HEK293 (cell line): ENCODE measurements around the gene ETNK1.

Experiments
- CTCF ChIA-PET: fragments of 350-600 bp; formaldehyde crosslinking; extraction: SDS; loops from one replicate; lab custom pipeline; 2021; ENCODE audit warnings: antibody characterized with exemption; lab: Yijun Ruan, JAX
- POLR2A ChIA-PET: fragments of 300-600 bp; formaldehyde crosslinking; extraction: SDS; loops from one replicate; lab custom pipeline; 2020; ENCODE audit warnings: antibody characterized with exemption, inconsistent platforms; lab: Yijun Ruan, JAX
- H3K27ac ChIP-seq: fragments of 200-500 bp; sonication (Bioruptor generic); 2 replicates; pipeline ENCODE4 v1.5.1; 2014; ENCODE audit warnings: low read depth, low read length, control low read depth, inconsistent platforms; ENCODE audit errors: extremely low read depth
- H3K36me3 ChIP-seq, 2 experiments: fragments of 200-500 bp in 1 of 2; sonication (Bioruptor generic) in 1 of 2; 1 replicate in 1 of 2; 2 replicates in 1 of 2; pipeline ENCODE4 v1.5.1; 2014 to 2017; ENCODE audit warnings: inconsistent platforms in 2 of 2, low read length in 2 of 2; ENCODE audit not compliant: control insufficient read depth in 2 of 2, insufficient read depth in 1 of 2
- H3K4me1 ChIP-seq: fragments of 200-500 bp; sonication (Bioruptor generic); 2 replicates; pipeline ENCODE4 v1.5.1; 2014; ENCODE audit warnings: mild to moderate bottlenecking, low read length, inconsistent platforms; ENCODE audit not compliant: control insufficient read depth, insufficient read depth
- H3K4me3 ChIP-seq: 2 replicates; pipeline ENCODE4 v1.5.1; 2011; ENCODE audit warnings: low read depth, mild to moderate bottlenecking, control low read depth, low read length, moderate library complexity
- H3K9me3 ChIP-seq: fragments of 200-500 bp; sonication (Bioruptor generic); 2 replicates; pipeline ENCODE4 v1.5.1; 2014; ENCODE audit warnings: low read depth, low read length, inconsistent platforms; ENCODE audit not compliant: control insufficient read depth, insufficient read depth
- GLI4 ChIP-seq: fragments of 450-650 bp; formaldehyde crosslinking; IDR thresholded peaks from 2 replicates; pipeline ENCODE4 v1.5.1; 2016; ENCODE audit warnings: missing biosample characterization, missing genetic modification characterization
- HOXC10 ChIP-seq: sonication (generic); formaldehyde crosslinking; IDR thresholded peaks from 2 replicates; pipeline ENCODE4 v1.8.1; 2023; ENCODE audit warnings: mild to moderate bottlenecking, missing genetic modification reagents
- MEIS1 ChIP-seq: sonication (generic); formaldehyde crosslinking; IDR thresholded peaks from 2 replicates; pipeline ENCODE4 v1.8.1; 2022; ENCODE audit warnings: missing genetic modification reagents, mild to moderate bottlenecking, borderline replicate concordance
- SP2 ChIP-seq: fragments of 450-650 bp; formaldehyde crosslinking; IDR thresholded peaks from 2 replicates; pipeline ENCODE4 v1.5.1; 2016; ENCODE audit warnings: missing biosample characterization, missing genetic modification characterization
- ZFP3 ChIP-seq: fragments of 450-650 bp; formaldehyde crosslinking; IDR thresholded peaks from 2 replicates; pipeline ENCODE4 v1.5.1; 2016; ENCODE audit warnings: low read depth, missing biosample characterization, missing genetic modification characterization
- ZFP41 ChIP-seq: fragments of 450-650 bp; formaldehyde crosslinking; IDR thresholded peaks from 2 replicates; pipeline ENCODE4 v1.5.1; 2016; ENCODE audit warnings: missing biosample characterization, missing genetic modification characterization, borderline replicate concordance
- ZNF10 ChIP-seq: fragments of 450-650 bp; formaldehyde crosslinking; IDR thresholded peaks from 2 replicates; pipeline ENCODE4 v1.5.1; 2017; ENCODE audit warnings: missing biosample characterization, missing genetic modification characterization
- ZNF121 ChIP-seq: fragments of 450-650 bp; formaldehyde crosslinking; IDR thresholded peaks from 2 replicates; pipeline ENCODE4 v1.5.1; 2016; ENCODE audit warnings: missing biosample characterization, missing genetic modification characterization
- ZNF133 ChIP-seq: fragments of 450-650 bp; formaldehyde crosslinking; IDR thresholded peaks from 2 replicates; pipeline ENCODE4 v1.5.1; 2016; ENCODE audit warnings: missing biosample characterization, missing genetic modification characterization
- ZNF140 ChIP-seq: fragments of 450-650 bp; formaldehyde crosslinking; IDR thresholded peaks from 2 replicates; pipeline ENCODE4 v1.5.1; 2016; ENCODE audit warnings: missing biosample characterization, missing genetic modification characterization
- ZNF146 ChIP-seq: fragments of 450-650 bp; formaldehyde crosslinking; IDR thresholded peaks from 2 replicates; pipeline ENCODE4 v1.5.1; 2016; ENCODE audit warnings: missing biosample characterization, missing genetic modification characterization
- ZNF16 ChIP-seq: fragments of 450-650 bp; formaldehyde crosslinking; IDR thresholded peaks from 2 replicates; pipeline ENCODE4 v1.5.1; 2016; ENCODE audit warnings: low read depth, missing biosample characterization, missing genetic modification characterization
- ZNF174 ChIP-seq: fragments of 450-650 bp; formaldehyde crosslinking; IDR thresholded peaks from 2 replicates; pipeline ENCODE4 v1.5.0; 2017; ENCODE audit warnings: missing biosample characterization, mild to moderate bottlenecking, missing genetic modification characterization
- ZNF175 ChIP-seq: fragments of 450-650 bp; formaldehyde crosslinking; IDR thresholded peaks from 2 replicates; pipeline ENCODE4 v1.5.1; 2016; ENCODE audit warnings: missing biosample characterization, missing genetic modification characterization
- ZNF202 ChIP-seq: fragments of 450-650 bp; formaldehyde crosslinking; IDR thresholded peaks from 2 replicates; pipeline ENCODE4 v1.5.1; 2016; ENCODE audit warnings: missing biosample characterization, missing genetic modification characterization, borderline replicate concordance
- ZNF248 ChIP-seq: fragments of 450-650 bp; formaldehyde crosslinking; IDR thresholded peaks from 2 replicates; pipeline ENCODE4 v1.5.1; 2017; ENCODE audit warnings: missing biosample characterization, missing genetic modification characterization
- ZNF423 ChIP-seq: fragments of 450-650 bp; formaldehyde crosslinking; IDR thresholded peaks from 2 replicates; pipeline ENCODE4 v1.5.1; 2016; ENCODE audit warnings: missing biosample characterization, missing genetic modification characterization
- ZNF426 ChIP-seq: fragments of 450-650 bp; formaldehyde crosslinking; IDR thresholded peaks from 2 replicates; pipeline ENCODE4 v1.5.1; 2017; ENCODE audit warnings: missing biosample characterization, missing genetic modification characterization, mild to moderate bottlenecking, inconsistent platforms, moderate library complexity
- ZNF48 ChIP-seq: fragments of 450-650 bp; formaldehyde crosslinking; IDR thresholded peaks from 2 replicates; pipeline ENCODE4 v1.5.1; 2016; ENCODE audit warnings: missing biosample characterization, missing genetic modification characterization
- ZNF558 ChIP-seq: fragments of 450-650 bp; formaldehyde crosslinking; IDR thresholded peaks from 2 replicates; pipeline ENCODE4 v1.5.1; 2016; ENCODE audit warnings: missing biosample characterization, missing genetic modification characterization
- ZNF571 ChIP-seq: fragments of 450-650 bp; formaldehyde crosslinking; IDR thresholded peaks from 2 replicates; pipeline ENCODE4 v1.5.0; 2017; ENCODE audit warnings: missing biosample characterization, missing genetic modification characterization
- ZNF785 ChIP-seq: fragments of 450-650 bp; formaldehyde crosslinking; IDR thresholded peaks from 2 replicates; pipeline ENCODE4 v1.5.1; 2016; ENCODE audit warnings: missing biosample characterization, missing genetic modification characterization
- ZNF792 ChIP-seq: fragments of 450-650 bp; formaldehyde crosslinking; IDR thresholded peaks from 2 replicates; pipeline ENCODE4 v1.5.1; 2016; ENCODE audit warnings: missing biosample characterization, missing genetic modification characterization
- ZNF837 ChIP-seq: fragments of 450-650 bp; formaldehyde crosslinking; IDR thresholded peaks from 2 replicates; pipeline ENCODE4 v1.5.1; 2016; ENCODE audit warnings: missing biosample characterization, missing genetic modification characterization
- TF ChIP-seq, protein P1 (sequence below): fragments of 450-650 bp; formaldehyde crosslinking; IDR thresholded peaks from 2 replicates; pipeline ENCODE4 v1.5.0; 2017; ENCODE audit warnings: missing biosample characterization, missing genetic modification characterization, borderline replicate concordance
- TF ChIP-seq, protein P2 (sequence below): fragments of 450-650 bp; formaldehyde crosslinking; IDR thresholded peaks from 2 replicates; pipeline ENCODE4 v1.5.1; 2016; ENCODE audit warnings: missing biosample characterization, missing genetic modification characterization, low read depth
- TF ChIP-seq, protein P3 (sequence below): sonication (generic); formaldehyde crosslinking; IDR thresholded peaks from 2 replicates; pipeline ENCODE4 v1.8.1; 2022; ENCODE audit warnings: mild to moderate bottlenecking, moderate library complexity, missing genetic modification reagents
- TF ChIP-seq, protein P4 (sequence below): fragments of 450-650 bp; formaldehyde crosslinking; IDR thresholded peaks from 2 replicates; pipeline ENCODE4 v1.5.1; 2016; ENCODE audit warnings: missing biosample characterization, missing genetic modification characterization, borderline replicate concordance
- TF ChIP-seq, protein P5 (sequence below): fragments of 450-650 bp; formaldehyde crosslinking; IDR thresholded peaks from 2 replicates; pipeline ENCODE4 v1.5.1; 2017; ENCODE audit warnings: missing biosample characterization, missing genetic modification characterization

The ETNK1 gene

DNA sequence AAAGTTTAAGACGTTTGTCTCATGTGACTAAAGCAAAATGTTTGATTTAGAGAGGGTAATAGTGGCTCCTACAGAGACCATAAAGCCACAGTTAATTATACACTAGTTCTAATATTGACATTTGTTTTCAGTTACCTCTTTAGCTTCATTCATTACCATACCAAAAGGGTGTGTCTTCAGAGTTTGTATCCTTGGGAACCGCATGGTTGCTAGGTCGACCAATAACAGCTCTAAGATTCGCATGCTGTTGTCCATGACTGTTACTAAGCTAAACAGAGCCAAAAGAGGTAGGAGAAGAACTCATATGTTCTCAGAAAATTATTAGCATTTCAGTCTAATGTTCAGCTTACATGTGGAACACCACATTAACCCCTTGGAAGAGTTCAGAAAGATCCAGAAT is 36.2 kb upstream of the ETNK1 start:
- CTCF ChIA-PET: interaction anchor here (0.6 kb wide), 1 partner anchor 444 kb away, joined by 3 read pairs; no protein-coding TSS in a partner anchor
- no peaks in the 10 kb centered on the region for H3K36me3 ChIP-seq
- H3K9me3 ChIP-seq: no peaks in the 10 kb centered on the region
- no peak for TF ChIP-seq ZFP3 (tag by site-specific recombination)
- TF ChIP-seq ZNF146 (tag by site-specific recombination): no peak
- TF ChIP-seq ZNF837 (tag by site-specific recombination): no peak
- no peak for TF ChIP-seq MEIS1
- TF ChIP-seq, protein P1, sequence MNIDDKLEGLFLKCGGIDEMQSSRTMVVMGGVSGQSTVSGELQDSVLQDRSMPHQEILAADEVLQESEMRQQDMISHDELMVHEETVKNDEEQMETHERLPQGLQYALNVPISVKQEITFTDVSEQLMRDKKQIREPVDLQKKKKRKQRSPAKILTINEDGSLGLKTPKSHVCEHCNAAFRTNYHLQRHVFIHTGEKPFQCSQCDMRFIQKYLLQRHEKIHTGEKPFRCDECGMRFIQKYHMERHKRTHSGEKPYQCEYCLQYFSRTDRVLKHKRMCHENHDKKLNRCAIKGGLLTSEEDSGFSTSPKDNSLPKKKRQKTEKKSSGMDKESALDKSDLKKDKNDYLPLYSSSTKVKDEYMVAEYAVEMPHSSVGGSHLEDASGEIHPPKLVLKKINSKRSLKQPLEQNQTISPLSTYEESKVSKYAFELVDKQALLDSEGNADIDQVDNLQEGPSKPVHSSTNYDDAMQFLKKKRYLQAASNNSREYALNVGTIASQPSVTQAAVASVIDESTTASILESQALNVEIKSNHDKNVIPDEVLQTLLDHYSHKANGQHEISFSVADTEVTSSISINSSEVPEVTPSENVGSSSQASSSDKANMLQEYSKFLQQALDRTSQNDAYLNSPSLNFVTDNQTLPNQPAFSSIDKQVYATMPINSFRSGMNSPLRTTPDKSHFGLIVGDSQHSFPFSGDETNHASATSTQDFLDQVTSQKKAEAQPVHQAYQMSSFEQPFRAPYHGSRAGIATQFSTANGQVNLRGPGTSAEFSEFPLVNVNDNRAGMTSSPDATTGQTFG (tag by site-specific recombination): no peak
- no peak for TF ChIP-seq ZFP41 (tag by site-specific recombination)
- no peak for TF ChIP-seq ZNF175 (tag by site-specific recombination)
- TF ChIP-seq ZNF48 (tag by site-specific recombination): no peak
- no peak for TF ChIP-seq ZNF121 (tag by site-specific recombination)
- TF ChIP-seq ZNF785 (tag by site-specific recombination): no peak
- TF ChIP-seq, protein P2, sequence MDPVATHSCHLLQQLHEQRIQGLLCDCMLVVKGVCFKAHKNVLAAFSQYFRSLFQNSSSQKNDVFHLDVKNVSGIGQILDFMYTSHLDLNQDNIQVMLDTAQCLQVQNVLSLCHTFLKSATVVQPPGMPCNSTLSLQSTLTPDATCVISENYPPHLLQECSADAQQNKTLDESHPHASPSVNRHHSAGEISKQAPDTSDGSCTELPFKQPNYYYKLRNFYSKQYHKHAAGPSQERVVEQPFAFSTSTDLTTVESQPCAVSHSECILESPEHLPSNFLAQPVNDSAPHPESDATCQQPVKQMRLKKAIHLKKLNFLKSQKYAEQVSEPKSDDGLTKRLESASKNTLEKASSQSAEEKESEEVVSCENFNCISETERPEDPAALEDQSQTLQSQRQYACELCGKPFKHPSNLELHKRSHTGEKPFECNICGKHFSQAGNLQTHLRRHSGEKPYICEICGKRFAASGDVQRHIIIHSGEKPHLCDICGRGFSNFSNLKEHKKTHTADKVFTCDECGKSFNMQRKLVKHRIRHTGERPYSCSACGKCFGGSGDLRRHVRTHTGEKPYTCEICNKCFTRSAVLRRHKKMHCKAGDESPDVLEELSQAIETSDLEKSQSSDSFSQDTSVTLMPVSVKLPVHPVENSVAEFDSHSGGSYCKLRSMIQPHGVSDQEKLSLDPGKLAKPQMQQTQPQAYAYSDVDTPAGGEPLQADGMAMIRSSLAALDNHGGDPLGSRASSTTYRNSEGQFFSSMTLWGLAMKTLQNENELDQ (tag by site-specific recombination): no peak
- no peak for TF ChIP-seq ZNF140
- no peak for TF ChIP-seq ZNF16
- TF ChIP-seq, protein P3, sequence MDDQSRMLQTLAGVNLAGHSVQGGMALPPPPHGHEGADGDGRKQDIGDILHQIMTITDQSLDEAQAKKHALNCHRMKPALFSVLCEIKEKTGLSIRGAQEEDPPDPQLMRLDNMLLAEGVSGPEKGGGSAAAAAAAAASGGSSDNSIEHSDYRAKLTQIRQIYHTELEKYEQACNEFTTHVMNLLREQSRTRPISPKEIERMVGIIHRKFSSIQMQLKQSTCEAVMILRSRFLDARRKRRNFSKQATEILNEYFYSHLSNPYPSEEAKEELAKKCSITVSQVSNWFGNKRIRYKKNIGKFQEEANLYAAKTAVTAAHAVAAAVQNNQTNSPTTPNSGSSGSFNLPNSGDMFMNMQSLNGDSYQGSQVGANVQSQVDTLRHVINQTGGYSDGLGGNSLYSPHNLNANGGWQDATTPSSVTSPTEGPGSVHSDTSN (CRISPR knock-in tag): no peak
- no peak for TF ChIP-seq HOXC10 (CRISPR knock-in tag)
- TF ChIP-seq ZNF792 (tag by site-specific recombination): no peak
- TF ChIP-seq, protein P4, sequence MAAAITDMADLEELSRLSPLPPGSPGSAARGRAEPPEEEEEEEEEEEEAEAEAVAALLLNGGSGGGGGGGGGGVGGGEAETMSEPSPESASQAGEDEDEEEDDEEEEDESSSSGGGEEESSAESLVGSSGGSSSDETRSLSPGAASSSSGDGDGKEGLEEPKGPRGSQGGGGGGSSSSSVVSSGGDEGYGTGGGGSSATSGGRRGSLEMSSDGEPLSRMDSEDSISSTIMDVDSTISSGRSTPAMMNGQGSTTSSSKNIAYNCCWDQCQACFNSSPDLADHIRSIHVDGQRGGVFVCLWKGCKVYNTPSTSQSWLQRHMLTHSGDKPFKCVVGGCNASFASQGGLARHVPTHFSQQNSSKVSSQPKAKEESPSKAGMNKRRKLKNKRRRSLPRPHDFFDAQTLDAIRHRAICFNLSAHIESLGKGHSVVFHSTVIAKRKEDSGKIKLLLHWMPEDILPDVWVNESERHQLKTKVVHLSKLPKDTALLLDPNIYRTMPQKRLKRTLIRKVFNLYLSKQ (tag by site-specific recombination): no peak
- no peak for TF ChIP-seq ZNF571 (tag by site-specific recombination)
- no peak for TF ChIP-seq ZNF10
- TF ChIP-seq, all 188 proteins: peak for 0
- Histone ChIP-seq H3K4me1 (no peaks in the 10 kb centered on the region), H3K27ac (no peak overlapping the region), H3K4me3 (no peak overlapping the region)
- POLR2A ChIA-PET: interaction anchor here (0.6 kb wide), 2 partner anchors 23 to 45 kb away, joined by 3 to 7 read pairs; no protein-coding TSS in a partner anchor

DNA sequence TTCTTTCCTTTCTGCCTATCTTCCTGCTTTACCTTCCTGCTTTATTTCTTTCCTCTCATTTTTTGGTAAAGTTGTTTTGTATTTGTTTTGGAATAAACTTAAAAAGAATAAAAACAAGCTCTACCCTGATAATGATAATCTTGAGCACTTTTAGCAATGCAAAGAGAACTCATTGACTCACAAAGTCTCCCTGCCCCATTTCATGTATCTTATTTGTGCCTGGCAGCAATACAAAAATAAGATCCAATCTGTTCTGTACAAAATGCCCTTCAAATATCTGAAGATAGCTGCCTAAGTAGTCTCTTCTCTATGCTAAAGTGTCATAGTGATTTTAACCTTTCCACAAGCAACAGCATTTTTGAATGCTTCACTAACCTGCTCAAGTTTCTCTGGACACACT is 31.1 kb upstream of the ETNK1 start:
- POLR2A ChIA-PET: no interaction called here
- no peaks in the 10 kb centered on the region for H3K36me3 ChIP-seq
- no peaks in the 10 kb centered on the region for H3K9me3 ChIP-seq
- CTCF ChIA-PET: interaction anchor here (0.9 kb wide), 1 partner anchor 50 kb away, joined by 4 read pairs; the partner anchor contains the start of gene C2CD5
- no peak overlapping the region for H3K27ac ChIP-seq
- TF ChIP-seq SP2 (tag by site-specific recombination) (no peak), ZNF174 (tag by site-specific recombination) (no peak), ZNF423 (no peak), GLI4 (tag by site-specific recombination) (no peak), ZNF248 (tag by site-specific recombination) (no peak), ZNF558 (tag by site-specific recombination) (no peak), ZNF202 (tag by site-specific recombination) (no peak), ZNF133 (tag by site-specific recombination) (no peak), ZNF426 (tag by site-specific recombination) (no peak)
- TF ChIP-seq, protein P5, sequence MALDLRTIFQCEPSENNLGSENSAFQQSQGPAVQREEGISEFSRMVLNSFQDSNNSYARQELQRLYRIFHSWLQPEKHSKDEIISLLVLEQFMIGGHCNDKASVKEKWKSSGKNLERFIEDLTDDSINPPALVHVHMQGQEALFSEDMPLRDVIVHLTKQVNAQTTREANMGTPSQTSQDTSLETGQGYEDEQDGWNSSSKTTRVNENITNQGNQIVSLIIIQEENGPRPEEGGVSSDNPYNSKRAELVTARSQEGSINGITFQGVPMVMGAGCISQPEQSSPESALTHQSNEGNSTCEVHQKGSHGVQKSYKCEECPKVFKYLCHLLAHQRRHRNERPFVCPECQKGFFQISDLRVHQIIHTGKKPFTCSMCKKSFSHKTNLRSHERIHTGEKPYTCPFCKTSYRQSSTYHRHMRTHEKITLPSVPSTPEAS (tag by site-specific recombination): no peak
- TF ChIP-seq, all 188 proteins: peak for 0
- Histone ChIP-seq H3K4me1 (no peaks in the 10 kb centered on the region), H3K4me3 (no peak overlapping the region)
